DOHH2 (cell line): Measurements from ENCODE around the gene PDZRN3.

Experiments used
- EZH2phosphoT487 ChIP-seq: fragments of 200-600 bp; sonication (generic); IDR thresholded peaks from 2 replicates; pipeline ENCODE4 v1.6.1; 2017; ENCODE audit warnings: borderline replicate concordance, mild to moderate bottlenecking, antibody characterized with exemption, low read length, moderate library complexity, mixed read lengths
- TF ChIP-seq, protein P1 (sequence below): fragments of 200-600 bp; sonication (generic); IDR thresholded peaks from one replicate; pipeline ENCODE4 v1.5.1; 2014; ENCODE audit warnings: antibody characterized with exemption, mild to moderate bottlenecking, low read depth, low read length; ENCODE audit not compliant: poor library complexity, severe bottlenecking

- TF ChIP-seq, protein P1, sequence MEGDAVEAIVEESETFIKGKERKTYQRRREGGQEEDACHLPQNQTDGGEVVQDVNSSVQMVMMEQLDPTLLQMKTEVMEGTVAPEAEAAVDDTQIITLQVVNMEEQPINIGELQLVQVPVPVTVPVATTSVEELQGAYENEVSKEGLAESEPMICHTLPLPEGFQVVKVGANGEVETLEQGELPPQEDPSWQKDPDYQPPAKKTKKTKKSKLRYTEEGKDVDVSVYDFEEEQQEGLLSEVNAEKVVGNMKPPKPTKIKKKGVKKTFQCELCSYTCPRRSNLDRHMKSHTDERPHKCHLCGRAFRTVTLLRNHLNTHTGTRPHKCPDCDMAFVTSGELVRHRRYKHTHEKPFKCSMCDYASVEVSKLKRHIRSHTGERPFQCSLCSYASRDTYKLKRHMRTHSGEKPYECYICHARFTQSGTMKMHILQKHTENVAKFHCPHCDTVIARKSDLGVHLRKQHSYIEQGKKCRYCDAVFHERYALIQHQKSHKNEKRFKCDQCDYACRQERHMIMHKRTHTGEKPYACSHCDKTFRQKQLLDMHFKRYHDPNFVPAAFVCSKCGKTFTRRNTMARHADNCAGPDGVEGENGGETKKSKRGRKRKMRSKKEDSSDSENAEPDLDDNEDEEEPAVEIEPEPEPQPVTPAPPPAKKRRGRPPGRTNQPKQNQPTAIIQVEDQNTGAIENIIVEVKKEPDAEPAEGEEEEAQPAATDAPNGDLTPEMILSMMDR: no peak
- TF ChIP-seq EZH2phosphoT487: no peak
Observed at GRCh38 chr3:73379465-73379864, 245.3 kb downstream of the PDZRN3 start.
